ENCODE data around the gene ISL2. TPM values are rescaled to one million over a fixed set of nuclear protein-coding genes. Genes with fewer than 3 reads are reported as not detected.

The ISL2 gene
- total and polyA plus RNA-seq, 9 of the 15 experiments (the other 6 are each of a cell fraction or from before 2014, with no cell fraction given) = 0.15 to 23.7 (median 4.0) TPM

GRCh38 chr15:76376816-76377215 is 40.2 kb downstream of the ISL2 start:
- Histone ChIP-seq H2AFZ (ENCODE audit: low read depth, low read length) (no peak overlapping the region), H3K9me1 (ENCODE audit: control insufficient read depth, insufficient read depth, low read length) (no peaks in the 10 kb centered on the region), H3K27me3 (ENCODE audit: control insufficient read depth in 2 of 2, insufficient read depth in 2 of 2, low read length in 2 of 2) (no peaks in the 10 kb centered on the region; a peak in 2 of 5 replicates), H3K4me3 (no peak overlapping the region), H3K79me2 (ENCODE audit: control insufficient read depth, insufficient read depth, low read length) (no peaks in the 10 kb centered on the region), H3K27ac (ENCODE audit: extremely low read depth, low read depth, low read length) (no peak overlapping the region), H3K9ac (ENCODE audit: insufficient read depth in 1 of 2, low read depth in 2 of 2, low read length in 2 of 2) (no peak overlapping the region), H3K9me3 (replicated peaks; ENCODE audit: control insufficient read depth, insufficient read depth, low read depth, low read length) (no peaks in the 10 kb centered on the region), H3K4me1 (replicated peaks in 1 of 2; ENCODE audit: control insufficient read depth in 2 of 2, insufficient read depth in 2 of 2, low read length in 2 of 2) (peaks cover 0 to 3% of the 10 kb centered on the region in 2 experiments; a peak in 1 of 5 replicates), H3K36me3 (ENCODE audit: control insufficient read depth, insufficient read depth, low read length) (no peaks in the 10 kb centered on the region), H4K20me1 (replicated peaks; ENCODE audit: control insufficient read depth, insufficient read depth, low read length) (no peaks in the 10 kb centered on the region), H3K4me2 (ENCODE audit: insufficient read depth, low read length) (no peak overlapping the region)
- POLR2A ChIA-PET = no interaction called here
- WGBS (ENCODE audit: insufficient coverage, low coverage, missing lambda C conversion rate) = 8% methylated on average over 8 of the region's 8 CpGs
- TF ChIP-seq RFX7 (CRISPR knock-in tag; IDR thresholded peaks at IDR 0.05) = no peak
- TF ChIP-seq CBX8 (IDR thresholded peaks at IDR 0.05; ENCODE audit: borderline replicate concordance, extremely low read depth, low read depth, low read length, poor library complexity, severe bottlenecking) = peak; percentile 45
- in situ Hi-C loops (cut with MboI) (no loop called here), intact Hi-C loops (cut with micrococcal nuclease) (no loop called here)
- ATAC-seq = no peak
- DNase-seq (ENCODE audit: extremely low read depth in 1 of 4, low spot score in 3 of 4) = no peak
- BruUV-seq (replicated peaks) = no TSS peak
- CTCF ChIA-PET (ENCODE audit: low intra/inter-chr PET ratio) = no interaction called here
- no peak for FAIRE-seq

DNA sequence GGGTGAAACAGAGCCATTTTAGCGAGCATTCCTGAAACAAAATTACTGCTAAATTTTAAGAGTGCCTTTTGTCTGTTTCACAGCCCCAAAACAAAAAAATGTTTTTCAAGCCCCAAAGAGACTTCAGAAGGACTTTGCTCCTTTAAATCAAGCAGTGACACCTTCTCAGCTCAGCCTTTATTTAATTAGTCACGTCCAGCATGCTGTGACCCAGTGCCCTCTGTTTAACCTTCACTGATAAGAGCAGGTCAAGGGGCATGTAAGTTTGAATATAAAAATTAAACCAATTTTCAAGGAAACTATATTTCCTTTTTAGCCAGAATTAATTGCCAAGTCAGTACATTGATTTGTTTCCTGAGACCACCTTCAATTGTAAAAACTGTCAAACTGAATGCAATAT is 40.6 kb downstream of the ISL2 start:
- WGBS (ENCODE audit: insufficient coverage, low coverage, missing lambda C conversion rate) = 8% methylated on average over 2 of the region's 2 CpGs
- no peaks in the 10 kb centered on the region for H3K79me2 ChIP-seq (ENCODE audit: control insufficient read depth, insufficient read depth, low read length)
- TF ChIP-seq YY1 (IDR thresholded peaks at IDR 0.05; ENCODE audit: borderline replicate concordance in 1 of 3, control insufficient read depth in 1 of 3, extremely low read depth in 1 of 3, insufficient read depth in 3 of 3, insufficient read length in 1 of 3, insufficient replicate concordance in 2 of 3, low read depth in 1 of 3, low read length in 2 of 3) (no peak), ZBED1 (IDR thresholded peaks at IDR 0.05) (no peak), ESRRA (IDR thresholded peaks at IDR 0.05; ENCODE audit: borderline replicate concordance, low read depth) (peak; percentile 54; the same call in 1 of the 2 replicates), TRIM24 (IDR thresholded peaks at IDR 0.05) (no peak), NR2C2 (CRISPR knock-in tag; IDR thresholded peaks at IDR 0.05) (no peak), NR2C2 (tag; IDR thresholded peaks at IDR 0.05) (peak; percentile 63), GABPB1 (CRISPR knock-in tag; IDR thresholded peaks at IDR 0.05) (no peak), NR4A1 (CRISPR knock-in tag; IDR thresholded peaks at IDR 0.05) (no peak), NR4A1 (tag; IDR thresholded peaks at IDR 0.05) (no peak), NR2C1 (IDR thresholded peaks at IDR 0.05) (peak; percentile 59), NR2C1 (tag; IDR thresholded peaks at IDR 0.05) (peak; percentile 50; the same call in 1 of the 2 replicates), TARDBP (IDR thresholded peaks at IDR 0.05) (no peak)
- H3K27me3 ChIP-seq (ENCODE audit: control insufficient read depth in 2 of 2, insufficient read depth in 2 of 2, low read length in 2 of 2) = no peaks in the 10 kb centered on the region; a peak in 2 of 5 replicates
- H3K36me3 ChIP-seq (ENCODE audit: control insufficient read depth, insufficient read depth, low read length) = no peaks in the 10 kb centered on the region
- in situ Hi-C loops (cut with MboI) (no loop called here), intact Hi-C loops (cut with micrococcal nuclease) (no loop called here)
- H3K9ac ChIP-seq (ENCODE audit: insufficient read depth in 1 of 2, low read depth in 2 of 2, low read length in 2 of 2) = no peak overlapping the region
- ChIA-PET POLR2A (no interaction called here), CTCF (ENCODE audit: low intra/inter-chr PET ratio) (no interaction called here)
- H3K9me3 ChIP-seq (replicated peaks; ENCODE audit: control insufficient read depth, insufficient read depth, low read depth, low read length) = no peaks in the 10 kb centered on the region
- no peaks in the 10 kb centered on the region for H3K9me1 ChIP-seq (ENCODE audit: control insufficient read depth, insufficient read depth, low read length)
- H3K4me2 ChIP-seq (ENCODE audit: insufficient read depth, low read length) = no peak overlapping the region
- no peak for DNase-seq (ENCODE audit: extremely low read depth in 1 of 4, low spot score in 3 of 4)
- no peak overlapping the region for H2AFZ ChIP-seq (ENCODE audit: low read depth, low read length)
- no TSS peak for BruUV-seq (replicated peaks)
- H4K20me1 ChIP-seq (replicated peaks; ENCODE audit: control insufficient read depth, insufficient read depth, low read length) = no peaks in the 10 kb centered on the region
- H3K4me1 ChIP-seq (replicated peaks in 1 of 2; ENCODE audit: control insufficient read depth in 2 of 2, insufficient read depth in 2 of 2, low read length in 2 of 2) = peaks cover 0 to 3% of the 10 kb centered on the region in 2 experiments; a peak in 1 of 5 replicates
- no peak overlapping the region for H3K4me3 ChIP-seq
- ATAC-seq = no peak
- no peak overlapping the region for H3K27ac ChIP-seq (ENCODE audit: extremely low read depth, low read depth, low read length)
- FAIRE-seq = peak; percentile 44
